HepG2 (cell line): ENCODE data around the gene DPP3. TPM values are rescaled to one million over a fixed set of nuclear protein-coding genes. Genes with fewer than 3 reads are reported as not detected.

Experiments used
- ATF7 ChIP-seq, 2 experiments: fragments of 450-650 bp in 1 of 2; sonication (generic) in 1 of 2; formaldehyde crosslinking in 1 of 2; IDR thresholded peaks; 2 replicates each; pipeline versions ENCODE4 v1.4.0 to v1.6.1; 2016 to 2020; ENCODE audit warnings: antibody characterized with exemption in 1 of 2, mild to moderate bottlenecking in 1 of 2, missing genetic modification reagents in 1 of 2
- BCLAF1 ChIP-seq: fragments of 450-650 bp; IDR thresholded peaks from 2 replicates; pipeline ENCODE4 v1.6.1; 2017; ENCODE audit warnings: mild to moderate bottlenecking
- CC2D1A ChIP-seq: sonication (generic); formaldehyde crosslinking; IDR thresholded peaks from 2 replicates; pipeline ENCODE4 v1.8.1; 2023; ENCODE audit warnings: mild to moderate bottlenecking, missing genetic modification reagents
- CREM ChIP-seq, 2 experiments: sonication (generic) in 1 of 2; formaldehyde crosslinking in 1 of 2; IDR thresholded peaks; 2 replicates each; pipeline versions ENCODE4 v1.4.0 to v1.6.1; 2016 to 2020; ENCODE audit warnings: antibody characterized with exemption in 1 of 2, mild to moderate bottlenecking in 1 of 2, missing genetic modification reagents in 1 of 2
- EZH2 ChIP-seq: conservative IDR thresholded peaks from 2 replicates; pipeline ENCODE4 v1.6.1; 2012; ENCODE audit warnings: mild to moderate bottlenecking, low read depth, low read length, moderate library complexity
- HMGXB4 ChIP-seq, 2 experiments: sonication (generic) in 1 of 2; formaldehyde crosslinking in 1 of 2; IDR thresholded peaks; 2 replicates each; pipeline versions ENCODE4 v1.4.0 to v1.6.1; 2018 to 2020; ENCODE audit warnings: missing genetic modification reagents in 2 of 2, borderline replicate concordance in 1 of 2, low read depth in 1 of 2, mild to moderate bottlenecking in 1 of 2, missing biosample characterization in 1 of 2
- ISX ChIP-seq: sonication (generic); formaldehyde crosslinking; conservative IDR thresholded peaks from 2 replicates; pipeline ENCODE4 v1.5.0; 2020; ENCODE audit warnings: missing genetic modification reagents
- MIER3 ChIP-seq: IDR thresholded peaks from 2 replicates; pipeline ENCODE4 v1.6.1; 2016; ENCODE audit warnings: missing compliant biosample characterization, borderline replicate concordance
- PCBP1 ChIP-seq: fragments of 200-400 bp; formaldehyde crosslinking; IDR thresholded peaks from 2 replicates; pipeline ENCODE4 v1.6.1; 2017; ENCODE audit warnings: mild to moderate bottlenecking, low read depth, low read length, borderline replicate concordance
- PCBP2 ChIP-seq: fragments of 200-400 bp; formaldehyde crosslinking; optimal IDR thresholded peaks from 2 replicates; pipeline ENCODE3; 2018; ENCODE audit warnings: low read length, low read depth; ENCODE audit not compliant: poor library complexity, severe bottlenecking
- SRF ChIP-seq: IDR thresholded peaks from 2 replicates; pipeline ENCODE4 v1.6.1; 2011; ENCODE audit warnings: mild to moderate bottlenecking, low read depth, low read length, moderate library complexity
- SYNCRIP ChIP-seq: fragments of 200-400 bp; formaldehyde crosslinking; IDR thresholded peaks from 2 replicates; pipeline ENCODE4 v1.6.1; 2018; ENCODE audit warnings: mild to moderate bottlenecking, low read depth, low read length; ENCODE audit not compliant: insufficient read depth
- TRIM24 ChIP-seq: sonication (generic); formaldehyde crosslinking; IDR thresholded peaks from 2 replicates; pipeline ENCODE4 v1.8.0; 2022; ENCODE audit warnings: mild to moderate bottlenecking, missing genetic modification reagents
- YEATS2 ChIP-seq: sonication (generic); formaldehyde crosslinking; IDR thresholded peaks from 2 replicates; pipeline ENCODE4 v1.4.0; 2020; ENCODE audit warnings: missing genetic modification reagents, borderline replicate concordance
- ZFP36L2 ChIP-seq: sonication (generic); formaldehyde crosslinking; IDR thresholded peaks from 2 replicates; pipeline ENCODE4 v1.4.0; 2020; ENCODE audit warnings: missing genetic modification reagents
- ZFP91 ChIP-seq: sonication (generic); formaldehyde crosslinking; IDR thresholded peaks from 2 replicates; pipeline ENCODE4 v1.9.0; 2022; ENCODE audit warnings: missing genetic modification reagents, mild to moderate bottlenecking, borderline replicate concordance
- ZNF329 ChIP-seq: sonication (generic); formaldehyde crosslinking; IDR thresholded peaks from 2 replicates; pipeline ENCODE4 v1.9.0; 2021; ENCODE audit warnings: low read depth, mild to moderate bottlenecking, missing genetic modification reagents
- polyA plus RNA-seq, 8 experiments: library from polyadenylated mRNA; depleted of rRNA in 3 of 8; stranded (reverse) in 7 of 8; unstranded in 1 of 8; fragments of >200 nt; fragmentation: Illumina TruSeq in 4 of 8; extraction: Trizol in 4 of 8; gene quantifications; 2 replicates each; pipeline versions ENCODE4 v1.2.1 to v1.2.3, GENCODE V29; 2011 to 2016; ENCODE audit warnings: low read depth in 4 of 8, missing spikeins in 1 of 8, mixed read lengths in 1 of 8; ENCODE audit not compliant: insufficient read depth in 1 of 8
- total RNA-seq, 5 experiments: library from RNA; depleted of rRNA; stranded (reverse); fragments of >200 nt; fragmentation: Illumina TruSeq; extraction: Trizol; gene quantifications; 2 replicates each; pipeline ENCODE4 v1.2.3, GENCODE V29; 2016; ENCODE audit warnings: low read depth in 1 of 5
- TF ChIP-seq, protein P1 (sequence below): sonication (generic); formaldehyde crosslinking; conservative IDR thresholded peaks from 2 replicates; pipeline ENCODE4 v1.4.0; 2020; ENCODE audit warnings: mild to moderate bottlenecking, missing genetic modification reagents, moderate library complexity

DPP3 gene
- total and polyA plus RNA-seq, 2 of the 13 experiments (the other 11 are each of a cell fraction or from before 2014, with no cell fraction given), result 38.4 to 59.8 TPM

DNA sequence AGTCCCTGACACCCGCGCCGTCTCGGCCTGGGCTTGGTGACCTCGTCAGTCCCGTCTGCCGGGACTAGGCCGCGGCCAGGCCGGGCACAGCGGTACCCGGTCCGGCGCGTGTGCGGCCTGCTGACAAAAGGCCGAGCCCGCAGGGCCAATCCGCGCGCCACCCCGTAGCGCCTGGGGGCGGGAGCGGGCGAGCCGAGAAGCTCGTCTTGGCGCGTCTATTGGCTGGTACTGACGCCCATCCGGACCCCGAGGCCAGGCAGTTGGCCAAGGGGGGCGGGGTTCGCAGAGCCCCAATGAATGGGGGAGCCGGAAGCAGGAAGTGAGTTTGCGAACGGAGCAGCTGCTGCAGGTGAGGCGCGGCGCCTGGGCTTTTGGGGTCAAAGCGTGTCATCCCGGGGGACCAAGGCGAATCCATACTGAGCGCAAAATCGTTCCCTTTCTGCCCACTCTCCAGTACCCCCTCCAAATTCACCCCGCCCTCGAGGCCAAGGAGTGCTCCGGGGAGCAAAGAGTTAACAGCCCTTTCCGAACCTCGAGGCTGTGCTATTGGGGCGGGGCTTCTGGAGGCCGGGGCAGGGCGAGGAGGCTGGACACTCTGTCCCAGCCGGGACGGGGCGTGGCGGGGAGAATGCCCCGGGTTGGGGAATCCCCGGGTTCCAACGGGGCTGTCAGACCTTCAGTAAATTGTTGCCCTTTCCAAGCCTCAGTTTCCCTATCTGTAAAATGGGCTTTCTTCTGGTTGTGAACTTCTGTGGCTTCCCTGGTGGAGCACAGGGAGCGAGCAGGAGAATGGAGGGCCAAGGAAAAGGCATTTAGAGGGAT is at the start of gene DPP3 (continued):
- TF ChIP-seq SYNCRIP, result no peak
- peak; percentile 93 for TF ChIP-seq YEATS2 (CRISPR knock-in tag)
- TF ChIP-seq ZNF329, result peak; percentile 78
- TF ChIP-seq HMGXB4 (CRISPR knock-in tag; IDR thresholded peaks at IDR 0.05; ENCODE audit: borderline replicate concordance in 1 of 2, low read depth in 1 of 2), result peak; percentile 65 to 85
- TF ChIP-seq SRF, result no peak
- no peak for TF ChIP-seq TRIM24 (CRISPR knock-in tag)
- TF ChIP-seq, protein P1, sequence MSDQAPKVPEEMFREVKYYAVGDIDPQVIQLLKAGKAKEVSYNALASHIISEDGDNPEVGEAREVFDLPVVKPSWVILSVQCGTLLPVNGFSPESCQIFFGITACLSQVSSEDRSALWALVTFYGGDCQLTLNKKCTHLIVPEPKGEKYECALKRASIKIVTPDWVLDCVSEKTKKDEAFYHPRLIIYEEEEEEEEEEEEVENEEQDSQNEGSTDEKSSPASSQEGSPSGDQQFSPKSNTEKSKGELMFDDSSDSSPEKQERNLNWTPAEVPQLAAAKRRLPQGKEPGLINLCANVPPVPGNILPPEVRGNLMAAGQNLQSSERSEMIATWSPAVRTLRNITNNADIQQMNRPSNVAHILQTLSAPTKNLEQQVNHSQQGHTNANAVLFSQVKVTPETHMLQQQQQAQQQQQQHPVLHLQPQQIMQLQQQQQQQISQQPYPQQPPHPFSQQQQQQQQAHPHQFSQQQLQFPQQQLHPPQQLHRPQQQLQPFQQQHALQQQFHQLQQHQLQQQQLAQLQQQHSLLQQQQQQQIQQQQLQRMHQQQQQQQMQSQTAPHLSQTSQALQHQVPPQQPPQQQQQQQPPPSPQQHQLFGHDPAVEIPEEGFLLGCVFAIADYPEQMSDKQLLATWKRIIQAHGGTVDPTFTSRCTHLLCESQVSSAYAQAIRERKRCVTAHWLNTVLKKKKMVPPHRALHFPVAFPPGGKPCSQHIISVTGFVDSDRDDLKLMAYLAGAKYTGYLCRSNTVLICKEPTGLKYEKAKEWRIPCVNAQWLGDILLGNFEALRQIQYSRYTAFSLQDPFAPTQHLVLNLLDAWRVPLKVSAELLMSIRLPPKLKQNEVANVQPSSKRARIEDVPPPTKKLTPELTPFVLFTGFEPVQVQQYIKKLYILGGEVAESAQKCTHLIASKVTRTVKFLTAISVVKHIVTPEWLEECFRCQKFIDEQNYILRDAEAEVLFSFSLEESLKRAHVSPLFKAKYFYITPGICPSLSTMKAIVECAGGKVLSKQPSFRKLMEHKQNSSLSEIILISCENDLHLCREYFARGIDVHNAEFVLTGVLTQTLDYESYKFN (CRISPR knock-in tag), result no peak; the same call in 1 of the 2 replicates
- no peak for TF ChIP-seq EZH2
- TF ChIP-seq CREM (IDR thresholded peaks at IDR 0.05), result peak; percentile 61
- TF ChIP-seq CREM (CRISPR knock-in tag; IDR thresholded peaks at IDR 0.05), result no peak
- TF ChIP-seq ZFP36L2 (CRISPR knock-in tag), result no peak
- TF ChIP-seq PCBP1, result peak; percentile 74; the same call in 1 of the 2 replicates
- no peak for TF ChIP-seq BCLAF1
- TF ChIP-seq ZFP91 (CRISPR knock-in tag), result peak; percentile 90
- no peak for TF ChIP-seq ATF7 (IDR thresholded peaks at IDR 0.05)
- TF ChIP-seq ATF7 (CRISPR knock-in tag; IDR thresholded peaks at IDR 0.05), result no peak
- TF ChIP-seq ISX, result no peak
- 0 out of 2 replicates have a peak, but pooled peaks have one; percentile 24 for TF ChIP-seq CC2D1A
- no peak for TF ChIP-seq MIER3 (CRISPR knock-in tag)
- TF ChIP-seq PCBP2, result no peak
